Stimulated activated CD4-positive, alpha-beta T cell treated with anti-CD3 and anti-CD28 coated beads, Interleukin-1b, Interleukin-23, amount 100 ng/mL, for 48 hours (primary cell): ENCODE data around the gene C19orf81.

ENCODE experiments used
- DNase-seq: peaks from one replicate; pipeline ENCODE4 v3.0.0-alpha.2; 2020

C19orf81 gene

DNA sequence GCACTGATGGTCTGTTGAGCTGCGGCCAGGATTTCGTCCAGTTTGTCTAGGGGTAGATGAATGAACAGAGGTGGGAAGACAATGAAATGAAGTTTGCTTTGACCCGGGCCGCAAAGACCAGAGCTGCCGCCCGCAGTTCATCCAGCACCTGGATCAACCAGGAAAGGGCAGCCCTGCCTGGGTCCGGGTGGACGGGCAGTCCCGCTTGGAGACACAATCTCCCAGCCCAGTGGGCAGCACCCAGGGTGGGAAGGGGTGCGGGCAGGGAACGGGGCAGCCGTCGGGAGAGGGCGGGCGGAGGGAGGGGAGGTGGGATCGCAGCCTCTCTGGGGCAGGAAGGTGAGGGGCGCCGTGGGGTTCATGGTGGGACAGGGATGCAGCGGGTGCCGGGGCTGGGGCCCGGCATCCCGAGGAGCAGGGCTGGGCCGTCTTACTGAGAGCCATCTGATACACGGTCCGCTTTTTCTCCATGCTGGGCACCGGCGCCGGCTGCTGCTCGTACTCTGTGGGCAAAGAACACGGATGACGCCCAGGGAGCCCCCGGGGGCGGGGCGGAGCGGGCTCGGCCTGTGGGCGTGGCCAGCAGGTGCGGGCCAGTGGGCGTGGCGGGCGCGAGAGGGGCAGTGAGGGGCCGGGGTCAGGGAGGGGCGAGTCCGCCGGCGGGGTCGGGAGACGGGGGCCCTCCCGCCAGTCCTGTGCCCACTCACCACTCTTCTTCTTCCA is 37.2 kb downstream of the C19orf81 start:
- DNase-seq: no peak

DNA sequence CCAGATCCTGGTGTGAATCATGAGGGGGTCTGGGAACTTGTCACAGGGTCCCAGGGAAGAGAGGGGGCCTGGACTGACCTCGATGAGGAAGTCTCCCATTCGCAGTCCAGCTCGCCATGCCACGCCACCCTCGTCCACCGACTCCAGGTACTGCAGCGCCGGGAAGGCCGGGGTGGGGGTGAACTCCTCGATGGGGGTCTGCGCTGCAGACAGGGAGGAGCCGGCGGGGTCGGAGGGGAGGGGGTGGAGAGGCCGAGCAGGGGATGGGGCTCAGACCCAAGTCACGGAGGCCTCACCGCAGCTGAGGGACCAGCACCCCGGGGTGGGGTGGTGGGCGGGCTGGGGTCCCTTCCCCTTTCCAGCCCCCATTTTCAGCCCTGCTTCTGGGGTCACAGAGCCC is 39.5 kb downstream of the C19orf81 start:
- no peak for DNase-seq

DNA sequence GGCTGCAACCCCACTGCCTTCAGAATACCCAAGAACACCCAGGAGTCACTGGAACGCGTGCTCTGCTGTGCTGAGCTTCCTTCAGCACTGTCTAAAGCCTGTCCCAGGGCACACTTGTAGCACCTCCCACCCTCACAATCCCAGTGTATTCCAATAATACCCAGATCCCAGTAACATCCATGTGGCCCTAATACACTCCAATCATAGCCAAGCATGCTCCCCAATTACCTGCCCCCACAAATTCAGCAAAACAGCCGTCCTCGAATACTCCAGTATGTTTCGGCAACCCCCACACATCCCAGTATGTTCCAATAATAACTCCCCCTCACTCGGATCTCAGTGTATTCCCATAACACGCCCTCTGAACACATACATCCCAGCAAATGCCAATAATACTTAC is 41.2 kb downstream of the C19orf81 start:
- no peak for DNase-seq

DNA sequence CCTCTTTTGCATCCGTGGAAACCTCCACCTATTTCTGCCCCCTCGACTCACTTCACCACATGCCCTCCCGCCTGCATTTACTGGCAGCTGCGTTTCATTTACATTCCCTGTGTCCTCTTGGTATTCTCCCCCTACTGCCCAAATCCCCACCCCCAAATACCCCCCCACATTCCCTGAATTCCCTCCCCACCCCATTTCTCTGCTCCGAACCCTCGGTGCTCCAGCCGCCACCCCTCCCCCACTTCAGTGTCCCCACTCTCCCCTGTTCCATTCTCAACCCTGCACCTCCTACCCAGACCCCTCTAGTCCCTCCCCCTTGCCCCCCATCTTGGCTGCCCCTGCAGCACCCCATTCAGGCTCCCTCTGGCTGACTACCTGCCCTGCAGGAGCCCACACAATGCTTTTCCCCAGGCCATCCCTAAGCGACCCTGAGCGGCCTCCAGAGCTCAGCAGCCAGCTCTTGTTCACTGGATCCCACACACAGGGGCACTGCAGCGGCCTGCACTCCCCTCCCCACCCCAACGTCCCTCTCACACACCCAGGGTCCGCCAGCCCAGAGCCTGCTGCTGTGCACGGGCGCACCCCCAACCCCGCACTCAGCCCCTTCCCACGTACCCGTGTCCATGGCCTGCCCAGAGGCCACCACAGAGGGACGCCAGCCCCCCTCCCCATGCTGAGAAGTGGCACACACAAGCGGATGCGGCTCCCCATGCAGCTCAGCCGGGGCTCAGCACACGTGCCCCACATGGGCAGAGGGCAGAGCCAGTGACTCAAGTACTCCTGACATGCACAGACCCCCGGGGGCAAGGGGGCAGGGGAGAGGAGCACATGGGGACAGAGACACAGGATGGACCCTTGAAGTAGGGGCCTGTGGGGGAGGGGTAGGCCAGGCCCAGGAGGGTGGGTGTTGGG is 44.1 kb downstream of the C19orf81 start:
- DNase-seq: no peak

DNA sequence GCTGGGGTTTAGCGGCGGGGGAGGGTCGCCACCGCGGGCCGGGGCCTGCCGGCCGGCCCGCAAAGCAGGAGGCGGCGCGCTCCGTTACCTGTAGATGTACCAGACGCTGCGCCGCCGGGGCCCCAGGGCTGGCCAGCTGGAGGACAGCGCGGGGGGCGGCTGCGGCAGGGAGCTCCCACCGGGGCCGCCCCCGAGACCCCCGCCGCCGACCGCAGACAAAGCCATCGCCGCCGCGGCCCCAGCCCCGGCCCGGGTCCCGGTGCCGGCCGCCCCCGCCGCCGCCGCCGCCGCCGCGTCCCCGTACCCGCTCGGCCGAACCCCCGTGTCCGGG is 45.5 kb downstream of the C19orf81 start:
- no peak for DNase-seq

DNA sequence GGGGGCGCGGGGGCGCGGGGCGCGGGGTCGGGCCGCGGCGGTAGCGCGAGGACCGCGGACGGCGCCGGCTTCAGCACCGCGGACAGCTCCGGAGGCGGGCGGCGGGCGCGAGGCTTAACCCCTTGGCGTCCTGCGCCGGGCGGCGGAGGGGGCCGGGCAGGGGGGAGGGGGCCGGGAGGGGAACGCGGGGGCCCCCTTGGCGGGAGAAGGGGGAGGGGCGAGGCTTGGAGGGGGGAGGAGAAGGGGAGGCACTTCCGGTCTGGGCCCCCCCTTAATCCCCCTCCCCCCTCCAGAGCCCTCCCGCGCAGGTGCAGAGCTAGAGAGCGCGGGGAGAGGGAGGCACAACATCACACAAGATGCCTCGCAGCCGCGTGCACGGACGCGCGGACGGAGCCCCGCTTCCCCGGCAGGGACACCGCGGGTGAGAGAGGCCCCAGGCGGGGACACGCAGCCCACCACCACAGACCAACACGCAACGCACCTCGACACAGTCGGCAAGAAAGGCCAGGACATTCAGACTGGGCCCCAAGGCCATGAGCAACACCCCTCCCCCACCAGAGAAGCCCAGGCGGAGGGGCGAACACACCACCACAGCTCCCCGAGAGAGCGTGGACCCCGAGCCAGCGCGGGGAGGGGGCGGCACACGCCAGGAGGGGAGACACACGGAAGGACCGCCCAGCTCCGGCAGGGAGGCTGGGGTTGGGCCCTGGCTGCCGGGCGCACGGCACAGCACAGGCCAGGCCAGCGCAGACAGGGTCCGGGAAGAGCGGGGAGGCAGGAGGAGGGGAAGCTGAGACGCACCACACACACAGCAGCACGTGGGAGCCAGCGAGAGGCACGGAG is 46.2 kb downstream of the C19orf81 start:
- no peak for DNase-seq

DNA sequence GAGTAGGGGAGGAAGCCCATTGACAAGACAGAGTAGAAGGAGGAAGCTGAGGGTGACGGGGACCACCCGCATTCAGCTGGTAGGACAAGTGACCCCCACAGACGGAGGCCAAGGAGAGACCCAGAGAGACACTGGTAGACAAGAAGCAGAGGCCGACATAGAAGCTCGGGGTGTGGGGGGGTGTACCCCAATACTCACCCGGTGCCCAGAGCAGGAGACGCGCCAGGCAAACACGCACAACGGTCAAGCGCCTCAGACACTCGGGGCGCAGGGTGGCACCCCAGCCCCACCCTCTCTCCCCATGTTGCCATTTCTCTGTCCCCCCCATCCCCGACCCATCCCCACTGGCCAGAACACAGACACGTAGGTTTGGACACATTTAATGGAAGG is 46.8 kb downstream of the C19orf81 start:
- DNase-seq: no peak

DNA sequence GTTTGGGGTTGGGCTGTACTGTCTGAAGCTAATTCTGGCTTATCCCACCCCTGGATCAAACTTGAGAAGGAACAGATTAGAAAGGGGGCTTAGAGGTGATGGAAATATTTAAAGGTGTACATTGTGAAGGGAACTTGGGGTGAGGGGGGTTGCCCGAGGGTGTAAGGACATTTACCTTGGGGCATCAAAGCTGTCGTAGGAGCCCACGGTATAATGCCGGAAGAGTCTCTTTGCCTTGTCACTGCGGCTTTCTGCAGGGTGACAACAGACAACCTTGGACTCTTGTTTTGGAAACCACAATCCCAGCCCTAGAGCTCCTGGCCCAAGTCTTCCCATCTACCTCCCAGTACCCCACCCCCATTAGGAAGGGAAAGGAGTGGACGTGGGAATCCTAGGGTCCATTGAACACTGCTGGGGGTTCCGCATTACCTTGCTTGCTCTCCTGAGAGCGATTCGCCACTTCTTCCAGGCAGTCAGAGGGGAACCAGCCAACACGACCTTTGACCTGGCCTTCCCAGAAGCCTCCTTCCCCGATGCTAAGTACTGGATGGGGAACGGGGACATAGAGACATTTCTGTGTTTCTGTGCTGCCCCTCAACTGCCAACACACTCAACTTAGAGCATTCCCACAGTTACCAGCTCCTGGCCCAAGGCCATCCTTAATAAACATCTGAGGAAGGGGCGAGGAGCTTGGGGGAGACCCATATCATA is 48.3 kb downstream of the C19orf81 start:
- DNase-seq: no peak

DNA sequence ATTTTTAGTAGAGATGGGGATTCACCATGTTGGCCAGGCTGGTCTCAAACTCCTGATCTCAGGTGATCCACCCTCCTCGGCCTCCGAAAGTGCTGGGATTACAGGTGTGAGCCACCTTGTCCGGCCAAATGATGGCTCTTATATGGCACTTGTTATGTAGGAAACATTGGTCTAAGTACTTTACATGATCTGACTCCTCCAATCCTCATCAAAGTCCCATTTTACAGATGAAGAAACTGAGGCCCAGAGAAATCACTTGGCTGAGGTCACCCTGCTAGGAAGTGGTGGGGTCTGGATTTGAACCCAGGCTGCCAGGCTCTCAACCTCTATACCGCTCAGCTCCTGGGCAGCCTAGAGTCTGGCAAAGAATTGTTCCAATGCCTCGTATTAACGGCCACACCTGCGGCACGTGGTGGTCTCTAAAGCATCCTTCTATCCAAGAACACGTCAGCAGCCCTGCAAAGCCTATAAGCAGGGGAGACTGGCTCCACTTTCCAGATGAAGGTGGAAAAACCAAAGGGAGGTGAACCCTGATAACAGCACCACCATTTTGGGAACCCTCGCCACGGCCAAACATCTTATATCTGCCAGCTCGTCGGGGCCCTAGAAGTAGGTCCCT is 52.2 kb downstream of the C19orf81 start:
- DNase-seq: no peak

DNA sequence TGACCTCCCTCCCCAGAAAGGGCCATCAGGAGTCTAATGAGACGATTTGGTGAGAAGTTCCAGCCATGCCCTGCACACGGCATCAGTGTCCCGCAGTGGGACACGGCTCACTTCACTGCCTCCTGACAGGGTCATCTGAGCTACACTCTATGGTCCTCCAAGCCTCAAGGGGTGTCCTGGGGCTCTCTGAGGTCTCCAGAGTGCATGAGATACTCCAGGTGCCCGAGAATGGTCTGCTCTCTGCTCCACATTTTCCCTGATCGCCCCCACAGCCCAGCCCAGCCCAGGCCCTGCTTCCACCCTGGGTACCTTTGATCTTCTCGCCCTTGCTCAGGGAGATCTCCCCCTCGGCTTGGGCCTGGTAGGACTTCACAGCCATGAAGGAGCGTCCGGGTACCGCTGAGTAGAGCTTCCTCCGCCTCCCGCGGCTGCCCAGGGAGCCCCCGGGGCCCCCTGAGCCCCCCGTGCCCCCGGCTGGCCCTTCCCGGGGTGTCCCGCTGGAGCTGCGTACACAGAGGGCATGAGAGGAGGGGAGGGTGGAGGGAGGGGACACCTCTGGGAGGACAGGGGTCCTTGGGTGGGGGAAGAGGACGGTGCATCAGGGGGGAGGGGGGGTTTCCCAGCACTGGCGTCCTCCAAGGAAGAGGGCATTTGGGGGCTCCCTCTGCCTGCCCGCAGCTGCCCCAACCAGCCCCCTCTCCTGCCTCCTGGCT is 53.1 kb downstream of the C19orf81 start:
- no peak for DNase-seq

DNA sequence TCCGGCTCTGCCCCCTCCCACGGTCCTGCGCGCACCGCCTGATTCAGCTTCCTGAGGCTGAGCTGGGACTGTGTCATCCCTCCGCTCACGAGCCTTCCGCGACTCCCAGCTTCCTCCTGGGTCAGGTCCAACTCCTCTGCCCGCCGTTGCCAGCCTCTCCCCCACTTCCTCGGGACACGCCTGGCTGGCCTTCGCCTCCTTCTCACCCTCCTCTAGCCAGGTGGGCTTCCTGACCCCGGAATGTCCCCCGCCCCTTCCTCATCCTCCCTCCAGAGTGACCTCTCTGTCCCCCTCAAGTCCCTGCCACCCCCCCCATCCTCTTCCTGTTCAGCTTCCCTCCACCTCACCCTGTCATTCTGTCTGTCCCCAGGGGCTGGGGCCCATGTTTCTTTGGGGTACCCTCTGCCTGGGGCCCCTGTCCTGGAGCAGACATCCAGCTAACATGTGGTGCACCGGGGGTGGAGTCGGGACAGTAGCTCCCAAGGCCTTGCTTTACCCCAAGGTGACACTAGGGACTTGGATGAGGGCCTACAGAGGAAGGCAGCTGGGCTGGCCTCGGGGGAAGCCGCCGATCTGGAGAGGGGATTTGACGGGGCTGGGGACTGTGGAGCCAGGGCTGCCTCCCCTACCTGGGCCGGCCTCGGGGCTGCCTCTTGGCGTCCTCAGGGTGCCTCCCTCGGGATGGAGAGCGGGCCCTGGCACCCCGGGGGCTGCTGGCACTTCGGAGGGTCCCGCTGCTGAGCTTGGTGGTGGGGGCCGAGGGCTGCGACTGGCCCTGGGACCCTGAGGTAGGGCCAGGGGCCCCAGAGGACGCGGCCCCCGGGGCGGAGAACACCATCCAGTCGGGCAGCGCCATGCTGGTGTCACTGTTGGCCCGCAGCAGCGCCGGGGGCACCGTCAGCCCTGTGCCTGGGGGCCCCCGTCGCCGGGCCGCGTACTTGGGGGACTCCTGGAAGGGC is 53.9 kb downstream of the C19orf81 start:
- DNase-seq: no peak

DNA sequence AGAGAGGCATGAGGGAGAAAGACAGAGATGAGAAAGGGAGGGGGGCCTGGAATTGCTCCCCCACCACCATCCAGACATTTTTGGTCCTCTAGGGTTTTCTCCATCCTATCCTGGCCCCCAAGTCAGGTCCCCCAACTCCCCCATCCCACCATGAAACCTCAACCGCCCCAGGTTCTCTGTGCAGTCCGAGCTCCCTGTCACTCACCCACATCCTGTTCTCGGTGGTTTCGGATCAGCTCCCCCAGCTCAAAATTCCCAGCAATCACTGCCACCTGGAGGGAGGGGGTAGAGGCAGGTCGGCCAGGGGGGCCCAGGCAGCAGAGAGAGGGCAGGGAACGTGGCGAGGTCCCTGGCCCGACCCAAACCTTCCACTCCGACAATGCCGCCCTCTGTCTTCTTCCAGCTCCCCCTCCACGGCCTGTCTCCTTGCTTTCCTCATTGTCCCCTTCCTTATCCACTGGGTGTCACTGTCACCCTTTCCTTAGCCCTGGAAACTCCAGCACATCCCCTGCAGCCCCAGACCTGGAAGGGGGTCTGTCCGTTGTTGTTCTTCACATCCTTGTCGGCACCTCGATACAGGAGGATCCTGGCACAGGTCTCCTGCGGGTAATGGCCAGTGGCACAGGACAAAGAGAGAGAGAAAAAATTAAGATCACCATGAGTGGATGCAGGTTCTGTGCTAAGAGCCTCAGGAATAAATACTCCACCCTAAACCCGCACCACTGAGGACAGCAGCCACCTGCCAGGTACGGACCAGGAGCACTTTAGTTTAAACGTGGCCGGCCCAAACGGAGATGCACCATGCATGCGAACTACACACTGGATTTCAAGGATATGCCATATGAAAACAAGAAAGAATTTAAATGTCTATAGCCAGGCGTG is 54.9 kb downstream of the C19orf81 start:
- no peak for DNase-seq

DNA sequence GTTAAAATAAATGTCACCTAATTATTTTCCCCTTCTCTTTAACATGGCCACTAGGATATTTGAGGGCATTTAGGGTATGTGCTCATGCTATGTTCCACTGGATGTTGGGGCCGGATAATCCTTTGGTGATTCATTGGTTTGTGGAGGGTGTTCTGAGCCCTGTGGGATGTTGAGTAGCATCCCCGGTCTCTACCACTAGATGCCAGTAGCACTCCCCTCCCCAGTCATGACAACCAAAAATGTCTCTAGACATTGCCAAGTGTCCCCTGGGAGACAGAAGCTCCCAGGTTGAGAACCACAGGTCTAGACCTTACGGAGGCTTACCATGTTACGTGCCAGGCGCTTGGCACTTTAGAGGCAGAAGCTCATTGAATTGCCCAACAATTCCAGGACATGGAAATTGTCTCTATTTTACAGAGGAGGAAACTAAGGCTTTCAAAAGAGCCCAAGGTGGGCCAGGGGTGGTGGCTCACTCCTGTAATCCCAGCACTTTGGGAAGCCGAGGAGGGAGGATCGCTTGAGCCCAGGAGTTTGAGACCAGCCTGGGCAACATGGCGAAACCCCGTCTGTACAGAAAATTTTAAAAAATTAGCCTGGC is 56.3 kb downstream of the C19orf81 start:
- peak; percentile 36 for DNase-seq

DNA sequence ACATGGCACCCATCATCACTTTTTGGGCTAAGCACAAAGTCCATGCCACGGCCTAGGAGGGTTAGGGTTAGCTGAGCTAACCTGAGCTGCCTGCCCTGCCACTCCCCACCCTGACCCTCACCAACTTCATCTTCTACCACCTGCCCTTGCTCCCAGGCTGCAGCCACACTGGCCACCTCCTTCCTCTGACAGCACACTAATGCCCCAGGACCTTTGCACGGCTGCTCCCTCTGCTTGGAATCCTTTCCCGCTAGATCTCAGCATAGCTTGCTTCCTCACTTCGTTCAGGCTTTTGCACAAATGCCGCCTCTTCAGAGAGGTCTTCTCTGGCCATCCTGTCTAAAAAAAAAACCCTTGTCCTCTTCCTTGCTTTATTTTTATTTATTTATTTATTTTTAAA is 57.1 kb downstream of the C19orf81 start:
- no peak for DNase-seq

DNA sequence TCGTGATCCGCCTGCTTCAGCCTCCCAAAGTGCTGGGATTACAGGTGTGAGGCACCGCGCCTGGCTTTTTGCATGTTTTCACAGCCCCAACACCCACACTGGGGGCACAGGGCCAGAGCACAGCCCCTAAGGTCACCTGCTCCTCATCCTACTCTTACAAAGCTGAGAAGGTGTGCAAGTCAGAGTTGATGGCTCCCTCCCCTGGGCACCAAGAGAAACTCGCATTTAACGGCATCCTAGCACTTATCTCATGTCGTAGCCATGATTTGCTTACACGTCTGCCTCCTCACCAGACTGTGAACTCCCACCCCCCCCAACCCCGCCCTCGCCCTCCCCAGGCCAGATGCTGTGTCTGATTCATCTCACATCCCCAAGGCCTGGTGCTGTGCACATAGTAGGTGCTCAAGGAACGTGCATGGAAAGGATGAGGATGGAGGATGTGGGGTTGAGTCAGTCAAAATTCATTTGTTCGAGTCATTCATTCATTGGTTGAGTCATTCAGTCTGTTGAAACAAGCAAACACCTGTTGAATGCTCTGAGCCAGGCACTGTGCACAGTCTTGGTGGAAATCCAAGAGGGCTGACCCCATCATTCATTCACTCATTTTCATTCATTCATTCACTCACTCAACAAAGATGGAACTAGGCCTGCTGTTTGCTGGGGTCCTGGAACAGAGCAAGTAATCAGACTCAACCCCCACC is 59.1 kb downstream of the C19orf81 start:
- no peak for DNase-seq
